Skeletal muscle satellite cell (primary cell): Measurements from ENCODE around the gene IGF2. TPM values are rescaled to one million over a fixed set of nuclear protein-coding genes. Genes with fewer than 3 reads are reported as not detected.
A peak's percentile ranks its signal among the peaks of the same experiment; 100 is the strongest.

Source experiments
- H3K27me3 ChIP-seq: 2 replicates; pipeline ENCODE4 v1.7.0; 2013; ENCODE audit warnings: low read length; ENCODE audit not compliant: control insufficient read depth, insufficient read depth
- H3K36me3 ChIP-seq: 2 replicates; pipeline ENCODE4 v1.7.0; 2013; ENCODE audit warnings: mild to moderate bottlenecking, control low read depth, low read length; ENCODE audit not compliant: insufficient read depth
- H3K4me1 ChIP-seq: 2 replicates; pipeline ENCODE4 v1.7.0; 2013; ENCODE audit warnings: low read length; ENCODE audit not compliant: control insufficient read depth, insufficient read depth
- H3K4me2 ChIP-seq: 2 replicates; pipeline ENCODE4 v1.7.0; 2013; ENCODE audit warnings: mild to moderate bottlenecking, low read length
- H3K4me3 ChIP-seq: 2 replicates; pipeline ENCODE4 v1.7.0; 2013; ENCODE audit warnings: low read length
- H3K9ac ChIP-seq: 2 replicates; pipeline ENCODE4 v1.7.0; 2013; ENCODE audit warnings: mild to moderate bottlenecking, low read depth, low read length, moderate library complexity
- H3K9me3 ChIP-seq: replicated peaks from 2 replicates; pipeline ENCODE4 v1.7.0; 2013; ENCODE audit warnings: mild to moderate bottlenecking, control low read depth, low read length
- total RNA-seq: library from RNA; depleted of rRNA; stranded (reverse); fragments of >200 nt; gene quantifications from 2 replicates; pipeline ENCODE4 v1.2.3, GENCODE V29; 2012; rRNA removed

IGF2 gene
- total RNA-seq = 0.76 and 8.7 TPM in 2 replicates

GRCh38 chr11:2139123-2139521, at the start of gene IGF2:
Gene IGF2 (minus strand): TSS chr11:2139389. CDS start chr11:2135523, 3,866 bp downstream.
- peaks cover 38% of the 10 kb centered on the region for H3K4me1 ChIP-seq
- peaks cover 28% of the 10 kb centered on the region for H3K27me3 ChIP-seq
- H3K36me3 ChIP-seq = no peaks in the 10 kb centered on the region
- no peaks in the 10 kb centered on the region for H3K9me3 ChIP-seq
- H3K4me3 ChIP-seq = peak within 1 kb of the TSS; percentile 72
- peak within 1 kb of the TSS; percentile 75 for H3K9ac ChIP-seq
- peak within 1 kb of the TSS; percentile 83 for H3K4me2 ChIP-seq

DNA sequence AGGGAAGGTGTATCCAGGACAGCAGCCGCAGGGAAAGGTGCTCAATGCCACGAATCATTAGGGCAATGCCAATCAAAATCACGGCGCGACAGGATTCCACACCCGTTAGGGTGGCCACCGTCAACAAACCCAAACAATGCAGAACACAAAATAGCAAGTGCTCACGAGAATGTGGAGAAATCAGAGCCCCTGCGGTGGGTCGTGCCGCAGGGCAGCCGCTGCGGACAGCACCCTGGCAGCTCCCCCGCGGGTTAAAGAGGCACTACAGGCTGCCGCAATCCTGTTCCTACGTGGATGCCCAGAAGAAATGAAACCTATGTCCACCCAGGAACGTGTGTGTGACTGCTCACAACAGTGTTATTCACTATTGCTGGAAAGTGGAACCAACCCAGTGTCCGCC, 49.6 kb upstream of the IGF2 start:
- no peaks in the 10 kb centered on the region for H3K4me1 ChIP-seq
- no peak overlapping the region for H3K4me3 ChIP-seq
- no peak overlapping the region for H3K4me2 ChIP-seq
- H3K9me3 ChIP-seq = no peaks in the 10 kb centered on the region
- H3K36me3 ChIP-seq = no peaks in the 10 kb centered on the region
- peaks cover 44% of the 10 kb centered on the region for H3K27me3 ChIP-seq
- no peak overlapping the region for H3K9ac ChIP-seq

GRCh38 chr11:2187280-2187707, 48.1 kb upstream of the IGF2 start:
- Histone ChIP-seq H3K4me2 (no peak overlapping the region), H3K9ac (no peak overlapping the region), H3K27me3 (peaks cover 47% of the 10 kb centered on the region)

GRCh38 chr11:2186669-2187279, 47.6 kb upstream of the IGF2 start:
- H3K27me3 ChIP-seq = peaks cover 46% of the 10 kb centered on the region
- H3K9ac ChIP-seq = no peak overlapping the region
- H3K4me2 ChIP-seq = no peak overlapping the region
- no peaks in the 10 kb centered on the region for H3K4me1 ChIP-seq
- H3K9me3 ChIP-seq = no peaks in the 10 kb centered on the region
- no peak overlapping the region for H3K4me3 ChIP-seq
- no peaks in the 10 kb centered on the region for H3K36me3 ChIP-seq

More at GRCh38 chr11:2187280-2187707, 48.1 kb upstream of the IGF2 start:
- H3K9me3 ChIP-seq = no peaks in the 10 kb centered on the region
- H3K4me1 ChIP-seq = no peaks in the 10 kb centered on the region
- H3K36me3 ChIP-seq = no peaks in the 10 kb centered on the region
- no peak overlapping the region for H3K4me3 ChIP-seq

DNA sequence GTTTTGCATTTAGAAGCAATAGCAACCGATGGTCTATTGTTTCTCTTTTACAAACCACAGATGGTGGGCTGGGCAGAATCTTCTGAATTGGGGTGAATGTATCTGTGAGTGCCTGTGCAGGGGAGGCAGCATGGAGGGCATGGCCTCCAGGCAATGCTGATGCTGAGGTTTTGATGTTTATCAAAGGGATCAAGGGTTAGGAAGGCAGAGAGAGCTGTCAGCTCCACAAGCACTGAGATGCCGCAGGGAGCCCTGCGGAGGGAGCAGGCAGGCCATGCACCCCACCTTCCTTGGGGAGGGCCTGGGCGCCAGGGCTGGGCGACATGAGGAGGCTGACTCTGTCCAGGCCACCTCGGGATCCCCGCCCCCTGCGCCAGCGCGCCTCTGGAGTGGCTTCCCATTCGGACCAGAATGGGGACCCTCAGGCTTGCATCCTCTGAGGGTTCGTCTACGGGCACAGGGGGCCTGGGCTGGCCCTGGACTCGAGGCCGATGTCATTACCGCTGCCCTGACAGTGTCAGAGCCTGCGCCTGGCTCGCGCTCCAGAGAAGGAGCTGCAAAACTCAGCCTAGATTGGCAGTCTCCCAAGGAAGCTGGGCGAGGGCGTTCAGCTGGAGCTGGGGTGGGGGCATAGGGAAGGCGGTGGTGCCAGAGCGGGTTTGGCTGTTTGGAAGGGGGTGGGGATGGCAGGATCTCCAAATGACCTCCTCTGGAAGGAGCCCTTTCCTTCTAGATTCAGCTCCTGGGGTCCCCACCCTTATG, 46.3 kb upstream of the IGF2 start:
- Histone ChIP-seq H3K4me2 (no peak overlapping the region), H3K36me3 (no peaks in the 10 kb centered on the region), H3K4me3 (no peak overlapping the region), H3K9ac (no peak overlapping the region), H3K27me3 (peaks cover 36% of the 10 kb centered on the region), H3K9me3 (no peaks in the 10 kb centered on the region), H3K4me1 (peaks cover 6% of the 10 kb centered on the region)

DNA sequence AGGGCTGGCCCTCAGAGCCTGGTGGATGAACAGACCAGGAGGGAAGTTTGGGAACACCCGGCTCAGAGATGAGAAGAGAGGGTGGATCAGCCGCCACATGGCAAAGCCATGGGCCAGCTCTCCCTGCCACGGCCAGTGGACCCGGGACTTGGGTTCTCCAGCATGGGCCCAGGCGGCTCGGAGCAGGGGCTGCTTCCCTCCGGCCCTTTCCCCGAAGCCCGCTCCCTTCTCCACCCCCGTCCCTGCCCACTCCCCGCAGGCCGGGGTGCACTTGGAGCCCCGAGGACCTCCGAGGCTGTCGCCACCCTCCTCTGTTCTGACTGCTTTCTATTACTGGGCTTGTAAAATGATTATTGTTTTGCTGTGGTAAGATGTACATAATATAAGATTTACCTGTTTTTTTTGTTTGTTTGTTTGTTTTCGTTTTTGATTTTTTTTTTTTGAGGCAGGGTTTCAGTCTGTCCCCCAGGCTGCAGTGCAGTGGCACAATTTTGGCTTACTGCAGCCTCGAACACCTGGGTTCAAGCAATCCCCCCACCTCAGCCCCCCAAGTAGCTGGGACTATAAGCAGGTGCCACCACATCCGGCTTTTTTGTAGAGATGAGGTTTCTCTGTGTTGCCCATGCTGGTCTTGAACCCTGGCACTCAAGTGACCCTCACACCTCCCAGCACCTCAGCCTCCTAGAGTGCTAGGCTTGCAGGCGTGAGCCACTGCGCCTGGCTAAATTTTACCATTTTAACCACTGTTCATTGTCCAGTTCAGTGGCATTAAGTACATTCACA, 43.7 kb upstream of the IGF2 start:
- Histone ChIP-seq H3K4me1 (peaks cover 22% of the 10 kb centered on the region), H3K9ac (no peak overlapping the region), H3K36me3 (no peaks in the 10 kb centered on the region), H3K9me3 (no peaks in the 10 kb centered on the region), H3K4me2 (no peak overlapping the region), H3K4me3 (no peak overlapping the region), H3K27me3 (peaks cover 25% of the 10 kb centered on the region)

DNA sequence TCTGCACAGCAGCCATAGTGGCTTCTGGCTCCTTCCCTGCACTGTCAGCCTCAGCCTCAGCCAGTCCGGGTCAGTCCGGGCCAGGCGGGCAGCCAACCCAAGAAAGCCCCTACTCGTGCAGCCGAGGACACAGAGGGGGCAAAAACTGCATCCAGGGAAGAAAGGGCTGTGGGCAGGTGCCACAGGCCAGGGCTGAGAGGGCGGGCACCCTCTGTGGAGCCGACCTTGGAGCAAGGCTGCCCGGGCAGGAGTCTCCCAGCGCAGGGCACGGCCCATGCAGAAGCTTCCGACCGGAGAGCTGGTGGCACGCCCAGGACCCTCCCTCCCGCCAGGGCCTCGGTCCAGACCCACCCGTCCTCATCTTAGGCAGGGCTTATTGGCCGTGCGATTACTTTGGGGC, 42.9 kb upstream of the IGF2 start:
- peaks cover 22% of the 10 kb centered on the region for H3K4me1 ChIP-seq
- no peaks in the 10 kb centered on the region for H3K36me3 ChIP-seq
- H3K9me3 ChIP-seq = no peaks in the 10 kb centered on the region
- no peak overlapping the region for H3K9ac ChIP-seq
- no peak overlapping the region for H3K4me2 ChIP-seq
- H3K4me3 ChIP-seq = no peak overlapping the region
- H3K27me3 ChIP-seq = peaks cover 25% of the 10 kb centered on the region

- Histone ChIP-seq H3K4me3 (no peak overlapping the region), H3K9ac (no peak overlapping the region), H3K36me3 (no peaks in the 10 kb centered on the region), H3K4me2 (no peak overlapping the region), H3K27me3 (peaks cover 20% of the 10 kb centered on the region), H3K9me3 (no peaks in the 10 kb centered on the region), H3K4me1 (peaks cover 28% of the 10 kb centered on the region)
Measured at GRCh38 chr11:2180789-2181370, 41.7 kb upstream of the IGF2 start.

DNA sequence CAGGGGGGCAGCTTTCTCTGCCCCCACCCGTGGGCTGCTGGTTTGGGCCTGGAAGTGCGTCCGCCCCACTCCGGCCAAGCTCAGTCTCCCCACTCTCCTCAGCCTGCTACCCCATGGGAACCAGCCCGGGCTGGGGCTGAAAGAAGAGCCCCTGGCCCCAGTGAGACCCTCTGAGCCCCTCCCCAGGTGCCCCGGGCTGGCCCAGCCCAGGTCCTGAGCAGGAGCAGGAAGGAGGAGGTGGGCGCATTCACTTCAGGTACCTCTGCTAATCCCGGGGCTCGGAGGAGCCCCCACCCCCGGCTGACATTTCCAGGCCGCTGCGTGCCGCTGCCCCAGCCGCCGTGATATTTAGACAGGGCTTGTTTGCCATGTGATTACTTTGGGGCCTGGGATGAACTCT, 41.2 kb upstream of the IGF2 start:
- H3K4me3 ChIP-seq = no peak overlapping the region
- no peak overlapping the region for H3K9ac ChIP-seq
- peaks cover 15% of the 10 kb centered on the region for H3K27me3 ChIP-seq
- no peaks in the 10 kb centered on the region for H3K9me3 ChIP-seq
- no peaks in the 10 kb centered on the region for H3K36me3 ChIP-seq
- no peak overlapping the region for H3K4me2 ChIP-seq
- H3K4me1 ChIP-seq = peaks cover 33% of the 10 kb centered on the region

GRCh38 chr11:2179516-2179915, 40.3 kb upstream of the IGF2 start:
- Histone ChIP-seq H3K9ac (no peak overlapping the region), H3K9me3 (no peaks in the 10 kb centered on the region), H3K4me2 (no peak overlapping the region), H3K27me3 (peaks cover 7% of the 10 kb centered on the region), H3K4me1 (peaks cover 37% of the 10 kb centered on the region), H3K4me3 (no peak overlapping the region), H3K36me3 (no peaks in the 10 kb centered on the region)

- Histone ChIP-seq H3K4me2 (peak overlapping the region; percentile 36), H3K9me3 (no peaks in the 10 kb centered on the region), H3K27me3 (peaks cover 3% of the 10 kb centered on the region), H3K4me1 (peaks cover 37% of the 10 kb centered on the region), H3K36me3 (no peaks in the 10 kb centered on the region), H3K9ac (no peak overlapping the region), H3K4me3 (no peak overlapping the region)
Measured at GRCh38 chr11:2178906-2179494, 39.8 kb upstream of the IGF2 start.
